ENCODE measurements around the gene CDYL. TPM values are rescaled to one million over a fixed set of nuclear protein-coding genes. Genes with fewer than 3 reads are reported as not detected.

CDYL gene, protein sequence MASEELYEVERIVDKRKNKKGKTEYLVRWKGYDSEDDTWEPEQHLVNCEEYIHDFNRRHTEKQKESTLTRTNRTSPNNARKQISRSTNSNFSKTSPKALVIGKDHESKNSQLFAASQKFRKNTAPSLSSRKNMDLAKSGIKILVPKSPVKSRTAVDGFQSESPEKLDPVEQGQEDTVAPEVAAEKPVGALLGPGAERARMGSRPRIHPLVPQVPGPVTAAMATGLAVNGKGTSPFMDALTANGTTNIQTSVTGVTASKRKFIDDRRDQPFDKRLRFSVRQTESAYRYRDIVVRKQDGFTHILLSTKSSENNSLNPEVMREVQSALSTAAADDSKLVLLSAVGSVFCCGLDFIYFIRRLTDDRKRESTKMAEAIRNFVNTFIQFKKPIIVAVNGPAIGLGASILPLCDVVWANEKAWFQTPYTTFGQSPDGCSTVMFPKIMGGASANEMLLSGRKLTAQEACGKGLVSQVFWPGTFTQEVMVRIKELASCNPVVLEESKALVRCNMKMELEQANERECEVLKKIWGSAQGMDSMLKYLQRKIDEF
- 4.2 and 16.4 TPM in 2 replicates for total RNA-seq (2014; rRNA removed; shearing (Covaris generic); ENCODE audit: low replicate concordance)

DNA sequence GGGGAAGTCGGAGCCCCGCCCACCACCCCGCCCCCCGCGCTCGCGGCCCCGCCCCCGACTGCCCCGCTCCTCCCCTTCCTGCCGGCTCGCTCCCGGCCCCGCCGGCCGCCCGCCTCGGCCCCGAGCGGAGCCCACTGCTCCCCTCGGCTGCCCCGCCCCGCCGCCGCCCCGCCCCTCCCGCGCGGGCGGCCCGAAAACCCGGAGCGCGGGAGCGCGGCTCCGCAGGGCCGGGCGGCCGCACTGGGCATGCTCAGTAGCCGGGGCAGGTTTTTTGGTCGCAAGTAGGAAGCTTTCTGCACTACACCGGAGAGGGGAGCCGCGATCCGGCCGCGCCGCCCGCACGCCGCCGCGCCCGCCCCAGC, at the start of gene CDYL:
Gene CDYL, plus strand, starts transcription at position 274 of the 362 bp plus-strand sequence. CDS start 380 bp downstream, outside the sequence.
- H3K9me3 ChIP-seq (ENCODE audit: low read length): 0 out of 2 replicates have a peak, but pooled peaks cover 5% of the 10 kb centered on the region
- peaks cover 9% of the 10 kb centered on the region; the same call in 1 of the 2 replicates for H4K20me1 ChIP-seq (ENCODE audit: insufficient read depth, low read depth, low read length)
- peak; percentile 89 for DNase-seq
- H3K36me3 ChIP-seq (ENCODE audit: insufficient read depth, low read length): no peaks in the 10 kb centered on the region
- H3K9me2 ChIP-seq (replicated peaks; ENCODE audit: insufficient read depth, low read length): no peaks in the 10 kb centered on the region
- peaks cover 6% of the 10 kb centered on the region for H3K27me3 ChIP-seq (ENCODE audit: low read length)
- peak within 1 kb of the TSS; percentile 63 for H3K4me3 ChIP-seq (ENCODE audit: low read length)
- H3K4me1 ChIP-seq (ENCODE audit: low read length): peaks cover 10% of the 10 kb centered on the region
- H3K9ac ChIP-seq (ENCODE audit: low read length): peak within 1 kb of the TSS; percentile 50
- H3K79me2 ChIP-seq (ENCODE audit: low read length): peaks cover 5% of the 10 kb centered on the region; the same call in 1 of the 2 replicates
- no peak within 1 kb of the TSS for H3K27ac ChIP-seq (ENCODE audit: low read length)
- no peak within 1 kb of the TSS for H2AFZ ChIP-seq (ENCODE audit: low read length)
- H3K4me2 ChIP-seq (ENCODE audit: low read depth, low read length, poor library complexity, severe bottlenecking): peak within 1 kb of the TSS; percentile 75

DNA sequence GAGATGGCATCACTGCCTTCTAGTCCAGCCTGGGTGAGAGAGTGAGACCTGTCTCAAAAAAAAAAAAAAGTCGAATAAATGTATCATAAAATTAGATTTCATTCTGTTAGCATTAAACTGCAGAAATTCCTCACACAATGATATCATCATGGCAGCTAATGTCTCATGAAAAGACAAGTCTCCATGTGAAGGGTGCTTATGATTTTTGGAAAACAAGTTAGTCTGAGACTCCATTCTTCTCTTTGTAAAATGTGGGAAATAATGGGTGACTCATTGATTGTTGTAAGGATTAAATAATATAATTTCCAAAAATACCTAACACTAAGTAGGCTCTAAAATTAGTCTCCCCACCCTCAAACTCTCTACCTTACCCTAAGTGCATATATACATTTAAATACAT, 49.6 kb upstream of the CDYL start:
- H2AFZ ChIP-seq (ENCODE audit: low read length): no peak overlapping the region
- H3K4me1 ChIP-seq (ENCODE audit: low read length): no peaks in the 10 kb centered on the region
- H3K4me3 ChIP-seq (ENCODE audit: low read length): no peak overlapping the region
- H3K79me2 ChIP-seq (ENCODE audit: low read length): no peaks in the 10 kb centered on the region
- H3K4me2 ChIP-seq (ENCODE audit: low read depth, low read length, poor library complexity, severe bottlenecking): no peak overlapping the region
- no peaks in the 10 kb centered on the region for H3K9me3 ChIP-seq (ENCODE audit: low read length)
- H3K36me3 ChIP-seq (ENCODE audit: insufficient read depth, low read length): no peaks in the 10 kb centered on the region
- H3K27ac ChIP-seq (ENCODE audit: low read length): no peak overlapping the region
- H3K27me3 ChIP-seq (ENCODE audit: low read length): no peaks in the 10 kb centered on the region
- no peaks in the 10 kb centered on the region for H3K9me2 ChIP-seq (replicated peaks; ENCODE audit: insufficient read depth, low read length)
- no peaks in the 10 kb centered on the region for H4K20me1 ChIP-seq (ENCODE audit: insufficient read depth, low read depth, low read length)
- no peak overlapping the region for H3K9ac ChIP-seq (ENCODE audit: low read length)
- no peak for DNase-seq

DNA sequence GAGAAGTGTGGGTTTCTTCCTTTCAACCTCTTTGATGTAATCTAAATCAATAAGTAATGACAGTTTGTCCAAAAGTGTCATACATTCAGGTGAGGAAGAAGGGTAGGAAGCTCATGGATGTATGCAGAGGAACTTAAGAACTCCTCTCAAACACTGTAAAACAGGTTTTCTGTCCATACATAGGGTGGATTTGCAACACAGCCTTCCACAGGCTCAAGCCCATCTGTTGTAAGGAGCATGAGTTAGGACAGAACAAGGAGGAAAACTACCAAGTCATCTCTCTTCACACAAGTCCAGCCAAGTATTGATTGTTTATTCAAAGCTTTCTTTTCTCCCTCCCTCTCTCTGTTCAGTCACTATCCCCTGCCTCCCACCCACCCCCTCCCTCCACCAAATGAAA, 49.0 kb upstream of the CDYL start:
- no peaks in the 10 kb centered on the region for H4K20me1 ChIP-seq (ENCODE audit: insufficient read depth, low read depth, low read length)
- H3K27ac ChIP-seq (ENCODE audit: low read length): no peak overlapping the region
- DNase-seq: no peak
- H3K9me3 ChIP-seq (ENCODE audit: low read length): no peaks in the 10 kb centered on the region
- no peak overlapping the region for H3K4me3 ChIP-seq (ENCODE audit: low read length)
- no peaks in the 10 kb centered on the region for H3K4me1 ChIP-seq (ENCODE audit: low read length)
- no peak overlapping the region for H3K4me2 ChIP-seq (ENCODE audit: low read depth, low read length, poor library complexity, severe bottlenecking)
- no peaks in the 10 kb centered on the region for H3K79me2 ChIP-seq (ENCODE audit: low read length)
- H3K9ac ChIP-seq (ENCODE audit: low read length): no peak overlapping the region
- no peaks in the 10 kb centered on the region for H3K27me3 ChIP-seq (ENCODE audit: low read length)
- H3K9me2 ChIP-seq (replicated peaks; ENCODE audit: insufficient read depth, low read length): no peaks in the 10 kb centered on the region
- H3K36me3 ChIP-seq (ENCODE audit: insufficient read depth, low read length): no peaks in the 10 kb centered on the region
- H2AFZ ChIP-seq (ENCODE audit: low read length): no peak overlapping the region

DNA sequence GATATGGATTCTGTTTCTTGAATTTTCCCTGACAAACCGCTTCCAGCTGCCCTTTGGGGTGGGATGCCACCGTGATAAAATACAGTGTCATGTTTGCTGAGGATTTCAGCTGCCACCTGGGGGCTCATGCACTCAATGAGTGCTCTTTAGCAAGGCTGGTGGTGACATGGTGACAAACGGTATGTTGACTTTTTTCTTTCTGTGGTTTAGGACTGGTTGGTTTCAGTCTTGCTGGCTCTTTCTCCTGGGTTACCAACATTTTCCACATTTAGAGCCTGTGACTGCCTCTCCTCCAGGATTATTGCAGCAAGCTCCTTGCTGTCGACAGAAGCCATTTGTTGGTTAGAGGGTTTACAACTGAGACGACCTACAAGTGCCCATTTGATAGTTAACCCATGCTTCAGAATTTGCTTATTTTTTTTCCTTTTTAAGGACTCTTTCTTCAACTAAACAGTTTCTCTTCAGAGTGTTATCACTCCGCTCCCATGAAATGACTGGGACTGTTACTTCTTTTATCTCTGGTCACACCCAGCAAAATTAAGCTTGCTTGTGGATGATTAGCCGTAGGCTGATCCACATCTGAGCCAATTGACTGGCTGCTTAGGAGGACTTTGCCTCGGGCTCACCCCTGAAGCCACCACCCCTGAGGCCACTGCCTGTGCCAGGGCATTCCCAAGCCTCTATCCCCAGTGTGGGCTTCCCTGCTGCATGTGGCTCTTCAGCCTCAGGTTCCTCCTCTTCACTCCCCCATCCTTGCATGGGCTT, 48.4 kb upstream of the CDYL start:
- no peak overlapping the region for H3K4me2 ChIP-seq (ENCODE audit: low read depth, low read length, poor library complexity, severe bottlenecking)
- no peaks in the 10 kb centered on the region for H3K9me3 ChIP-seq (ENCODE audit: low read length)
- H3K27me3 ChIP-seq (ENCODE audit: low read length): no peaks in the 10 kb centered on the region
- no peak for DNase-seq
- no peaks in the 10 kb centered on the region for H3K36me3 ChIP-seq (ENCODE audit: insufficient read depth, low read length)
- no peaks in the 10 kb centered on the region for H3K9me2 ChIP-seq (replicated peaks; ENCODE audit: insufficient read depth, low read length)
- H2AFZ ChIP-seq (ENCODE audit: low read length): no peak overlapping the region
- H3K79me2 ChIP-seq (ENCODE audit: low read length): no peaks in the 10 kb centered on the region
- no peak overlapping the region for H3K9ac ChIP-seq (ENCODE audit: low read length)
- no peaks in the 10 kb centered on the region for H4K20me1 ChIP-seq (ENCODE audit: insufficient read depth, low read depth, low read length)
- no peak overlapping the region for H3K4me3 ChIP-seq (ENCODE audit: low read length)
- H3K27ac ChIP-seq (ENCODE audit: low read length): no peak overlapping the region
- no peaks in the 10 kb centered on the region for H3K4me1 ChIP-seq (ENCODE audit: low read length)

DNA sequence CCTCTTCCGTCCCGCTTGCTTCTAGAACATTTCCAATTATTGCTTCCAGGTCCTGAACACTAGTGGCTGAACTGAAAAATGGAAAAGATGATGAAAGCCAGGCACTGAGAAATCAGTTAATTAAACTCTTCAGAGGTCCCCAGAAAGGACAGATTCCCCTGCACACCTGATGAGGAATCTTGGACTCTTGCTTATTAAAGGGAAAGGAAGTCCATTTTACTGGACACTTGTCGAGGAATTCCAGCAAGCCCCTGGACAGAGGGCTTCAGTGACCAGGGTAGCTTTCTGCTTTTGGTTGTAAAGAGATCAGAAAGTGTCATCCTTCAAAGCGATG, 47.8 kb upstream of the CDYL start:
- H2AFZ ChIP-seq (ENCODE audit: low read length): no peak overlapping the region
- H3K9ac ChIP-seq (ENCODE audit: low read length): no peak overlapping the region
- no peak overlapping the region for H3K4me2 ChIP-seq (ENCODE audit: low read depth, low read length, poor library complexity, severe bottlenecking)

DNA sequence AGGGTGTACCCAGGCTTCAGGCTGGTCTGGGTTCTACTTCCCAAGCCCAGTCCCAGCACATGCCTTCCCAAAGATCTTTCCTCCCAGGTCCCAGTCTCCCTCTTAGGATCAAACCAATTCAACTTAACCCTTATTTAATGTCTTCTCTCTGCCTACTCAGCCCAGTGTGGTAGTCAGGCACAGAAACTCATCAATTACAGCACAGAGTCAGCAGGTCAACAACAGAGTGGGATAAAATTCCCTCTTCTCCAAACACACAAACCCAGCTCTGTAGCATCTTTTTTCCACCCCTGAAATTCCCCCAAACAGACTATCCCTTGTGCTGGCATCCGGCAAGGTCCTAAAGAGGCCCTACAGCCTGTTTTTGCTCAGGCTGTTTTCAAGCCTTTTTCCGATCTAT, 47.3 kb upstream of the CDYL start:
- no peaks in the 10 kb centered on the region for H3K9me3 ChIP-seq (ENCODE audit: low read length)
- H3K36me3 ChIP-seq (ENCODE audit: insufficient read depth, low read length): no peaks in the 10 kb centered on the region
- no peaks in the 10 kb centered on the region for H3K79me2 ChIP-seq (ENCODE audit: low read length)
- no peak overlapping the region for H2AFZ ChIP-seq (ENCODE audit: low read length)
- H4K20me1 ChIP-seq (ENCODE audit: insufficient read depth, low read depth, low read length): no peaks in the 10 kb centered on the region
- no peak overlapping the region for H3K27ac ChIP-seq (ENCODE audit: low read length)
- H3K4me2 ChIP-seq (ENCODE audit: low read depth, low read length, poor library complexity, severe bottlenecking): no peak overlapping the region
- H3K9ac ChIP-seq (ENCODE audit: low read length): no peak overlapping the region
- no peaks in the 10 kb centered on the region for H3K27me3 ChIP-seq (ENCODE audit: low read length)
- H3K9me2 ChIP-seq (replicated peaks; ENCODE audit: insufficient read depth, low read length): no peaks in the 10 kb centered on the region
- no peak for DNase-seq
- no peak overlapping the region for H3K4me3 ChIP-seq (ENCODE audit: low read length)
- H3K4me1 ChIP-seq (ENCODE audit: low read length): no peaks in the 10 kb centered on the region

More for the DNA sequence above, 47.8 kb upstream of the CDYL start:
- no peaks in the 10 kb centered on the region for H3K4me1 ChIP-seq (ENCODE audit: low read length)
- no peaks in the 10 kb centered on the region for H3K79me2 ChIP-seq (ENCODE audit: low read length)
- no peaks in the 10 kb centered on the region for H3K27me3 ChIP-seq (ENCODE audit: low read length)
- DNase-seq: no peak
- no peak overlapping the region for H3K4me3 ChIP-seq (ENCODE audit: low read length)
- no peak overlapping the region for H3K27ac ChIP-seq (ENCODE audit: low read length)
- no peaks in the 10 kb centered on the region for H3K36me3 ChIP-seq (ENCODE audit: insufficient read depth, low read length)
- H4K20me1 ChIP-seq (ENCODE audit: insufficient read depth, low read depth, low read length): no peaks in the 10 kb centered on the region
- H3K9me2 ChIP-seq (replicated peaks; ENCODE audit: insufficient read depth, low read length): no peaks in the 10 kb centered on the region
- no peaks in the 10 kb centered on the region for H3K9me3 ChIP-seq (ENCODE audit: low read length)

DNA sequence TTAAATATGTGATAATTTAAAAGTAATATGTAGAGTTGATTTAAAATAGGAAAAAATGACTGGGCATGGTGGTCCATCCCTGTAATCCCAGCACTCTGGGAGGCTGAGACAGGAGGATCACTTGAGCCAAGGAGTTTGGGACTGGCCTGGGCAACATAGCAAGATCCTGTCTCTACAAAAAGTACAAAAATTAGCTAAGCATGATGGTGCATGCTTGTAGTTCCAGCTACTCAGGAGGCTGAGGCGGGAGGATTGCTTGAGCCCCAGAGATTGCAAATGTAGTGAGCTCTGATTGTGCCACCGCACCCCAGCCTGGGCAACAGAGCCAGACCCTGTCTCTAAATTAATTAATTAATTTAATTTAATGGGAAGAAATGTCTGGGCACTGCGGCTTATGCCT, 44.2 kb upstream of the CDYL start:
- H3K4me1 ChIP-seq (ENCODE audit: low read length): no peaks in the 10 kb centered on the region
- no peak overlapping the region for H3K9ac ChIP-seq (ENCODE audit: low read length)
- no peak overlapping the region for H3K4me3 ChIP-seq (ENCODE audit: low read length)
- no peaks in the 10 kb centered on the region for H3K79me2 ChIP-seq (ENCODE audit: low read length)
- no peaks in the 10 kb centered on the region for H4K20me1 ChIP-seq (ENCODE audit: insufficient read depth, low read depth, low read length)
- no peak for DNase-seq
- no peak overlapping the region for H3K27ac ChIP-seq (ENCODE audit: low read length)
- no peaks in the 10 kb centered on the region for H3K9me3 ChIP-seq (ENCODE audit: low read length)
- no peak overlapping the region for H2AFZ ChIP-seq (ENCODE audit: low read length)
- H3K4me2 ChIP-seq (ENCODE audit: low read depth, low read length, poor library complexity, severe bottlenecking): no peak overlapping the region
- H3K9me2 ChIP-seq (replicated peaks; ENCODE audit: insufficient read depth, low read length): no peaks in the 10 kb centered on the region
- no peaks in the 10 kb centered on the region for H3K27me3 ChIP-seq (ENCODE audit: low read length)
- no peaks in the 10 kb centered on the region for H3K36me3 ChIP-seq (ENCODE audit: insufficient read depth, low read length)

DNA sequence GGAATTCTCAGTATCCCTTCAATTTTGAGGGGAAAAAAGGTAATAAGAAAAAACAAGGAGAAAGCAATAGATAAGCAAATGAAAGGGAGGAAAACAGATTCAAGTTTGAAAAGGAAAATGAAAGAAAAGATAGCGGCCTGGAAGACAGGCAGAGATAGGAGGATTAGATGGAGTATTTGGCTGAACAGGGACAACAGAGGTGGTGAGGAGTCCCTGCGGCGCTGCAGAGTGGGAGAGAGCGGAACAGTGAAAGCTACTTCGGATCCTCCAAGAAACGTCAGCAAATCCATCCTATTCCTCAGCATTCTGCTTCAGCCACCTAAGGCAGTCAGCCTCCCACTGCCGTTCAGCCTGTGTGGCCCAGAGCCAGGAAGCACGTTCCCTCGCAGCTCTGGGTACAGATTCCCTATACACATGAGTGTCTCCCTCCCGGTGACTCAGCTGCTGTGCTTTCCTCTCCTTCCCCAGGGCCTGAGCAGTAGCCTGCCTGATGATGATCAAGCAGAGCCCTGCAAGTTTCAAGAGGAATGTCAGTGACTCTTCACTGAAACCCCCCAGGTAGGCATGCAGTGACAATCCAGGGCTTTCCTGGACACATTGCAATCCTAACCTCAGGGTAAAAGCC, 43.4 kb upstream of the CDYL start:
- no peaks in the 10 kb centered on the region for H3K9me3 ChIP-seq (ENCODE audit: low read length)
- H4K20me1 ChIP-seq (ENCODE audit: insufficient read depth, low read depth, low read length): no peaks in the 10 kb centered on the region
- H3K9me2 ChIP-seq (replicated peaks; ENCODE audit: insufficient read depth, low read length): no peaks in the 10 kb centered on the region
- H3K4me1 ChIP-seq (ENCODE audit: low read length): no peaks in the 10 kb centered on the region
- H3K4me3 ChIP-seq (ENCODE audit: low read length): no peak overlapping the region
- no peak overlapping the region for H3K9ac ChIP-seq (ENCODE audit: low read length)
- H3K27me3 ChIP-seq (ENCODE audit: low read length): no peaks in the 10 kb centered on the region
- no peak overlapping the region for H3K4me2 ChIP-seq (ENCODE audit: low read depth, low read length, poor library complexity, severe bottlenecking)
- H3K36me3 ChIP-seq (ENCODE audit: insufficient read depth, low read length): no peaks in the 10 kb centered on the region
- no peak for DNase-seq
- H2AFZ ChIP-seq (ENCODE audit: low read length): no peak overlapping the region
- H3K27ac ChIP-seq (ENCODE audit: low read length): no peak overlapping the region
- H3K79me2 ChIP-seq (ENCODE audit: low read length): no peaks in the 10 kb centered on the region
